Loucy (cell line): ENCODE measurements around the gene GRID2.

ENCODE experiments used
- H2AFZ ChIP-seq: fragments of 200-600 bp; sonication (generic); 2 replicates; pipeline ENCODE4 v1.6.0; 2016; ENCODE audit warnings: antibody characterized with exemption, mild to moderate bottlenecking, low read length, moderate library complexity
- H3F3A ChIP-seq: fragments of 200-600 bp; 2 replicates; pipeline ENCODE4 v1.6.0; 2016; ENCODE audit warnings: antibody characterized with exemption, low read depth, mild to moderate bottlenecking
- H3K27me3 ChIP-seq: fragments of 200-600 bp; sonication (generic); 2 replicates; pipeline ENCODE4 v1.6.1; 2014; ENCODE audit warnings: low read length, mild to moderate bottlenecking; ENCODE audit not compliant: insufficient read depth, poor library complexity, severe bottlenecking
- H3K36me3 ChIP-seq: fragments of 200-600 bp; sonication (generic); 2 replicates; pipeline ENCODE4 v1.6.1; 2016; ENCODE audit warnings: low read length; ENCODE audit not compliant: insufficient read depth
- H3K4me1 ChIP-seq: fragments of 200-600 bp; sonication (generic); 2 replicates; pipeline ENCODE4 v1.5.1; 2014; ENCODE audit warnings: low read length, mild to moderate bottlenecking; ENCODE audit not compliant: insufficient read depth, poor library complexity, severe bottlenecking
- H3K4me2 ChIP-seq: fragments of 200-600 bp; sonication (generic); 2 replicates; pipeline ENCODE4 v1.6.0; 2014; ENCODE audit warnings: antibody characterized with exemption, low read length, low read depth, mild to moderate bottlenecking; ENCODE audit not compliant: poor library complexity, severe bottlenecking
- H3K4me3 ChIP-seq: fragments of 200-600 bp; sonication (generic); 2 replicates; pipeline ENCODE4 v1.5.1; 2014; ENCODE audit warnings: low read length, mild to moderate bottlenecking, mixed read lengths; ENCODE audit not compliant: poor library complexity, severe bottlenecking
- H3K79me2 ChIP-seq: fragments of 200-600 bp; sonication (generic); 2 replicates; pipeline ENCODE4 v1.6.1; 2014; ENCODE audit warnings: low read length; ENCODE audit not compliant: insufficient read depth
- H3K9ac ChIP-seq: fragments of 200-600 bp; sonication (generic); 2 replicates; pipeline ENCODE4 v1.6.0; 2014; ENCODE audit warnings: mild to moderate bottlenecking, low read depth, low read length, moderate library complexity; ENCODE audit not compliant: poor library complexity, severe bottlenecking
- H3K9me2 ChIP-seq: fragments of 200-600 bp; sonication (generic); replicated peaks from 2 replicates; pipeline ENCODE4 v1.6.1; 2016; ENCODE audit warnings: low read depth, low read length, mixed read lengths
- H3K9me3 ChIP-seq: fragments of 200-600 bp; sonication (generic); 2 replicates; pipeline ENCODE4 v1.6.1; 2014; ENCODE audit warnings: mild to moderate bottlenecking, antibody characterized with exemption, low read length, low read depth; ENCODE audit not compliant: insufficient read depth
- H4K20me1 ChIP-seq: fragments of 200-600 bp; sonication (generic); 2 replicates; pipeline ENCODE4 v1.6.0; 2014; ENCODE audit warnings: antibody characterized with exemption, low read length, mild to moderate bottlenecking; ENCODE audit not compliant: insufficient read depth, poor library complexity, severe bottlenecking
- EZH2phosphoT487 ChIP-seq: fragments of 200-600 bp; IDR thresholded peaks from 2 replicates; pipeline ENCODE4 v1.6.1; 2018; ENCODE audit warnings: antibody characterized with exemption, mild to moderate bottlenecking, moderate library complexity, borderline replicate concordance
- TF ChIP-seq, protein P1 (sequence below): fragments of 200-600 bp; sonication (generic); conservative IDR thresholded peaks from 2 replicates; pipeline ENCODE4 v1.5.1; 2014; ENCODE audit warnings: mild to moderate bottlenecking, antibody characterized with exemption, low read length

Gene GRID2

DNA sequence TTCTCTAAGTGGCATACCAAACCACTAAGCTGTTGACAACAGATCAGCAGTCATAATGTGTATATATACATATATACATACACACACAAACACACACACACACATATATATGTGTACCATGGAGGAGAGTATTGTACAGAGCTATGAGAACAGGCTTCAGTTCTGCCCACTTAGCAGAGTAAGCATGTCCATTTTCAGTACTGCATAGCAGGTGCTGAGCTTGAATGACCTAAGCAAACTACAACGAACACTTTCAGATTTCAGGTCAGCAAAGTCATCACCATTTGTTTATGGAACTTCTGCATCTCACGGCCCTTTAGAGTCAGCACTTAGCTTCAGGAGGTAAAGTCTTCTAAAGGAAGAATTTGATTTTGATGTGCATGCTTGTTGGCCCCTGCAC lies 789.0 kb downstream of the GRID2 start:
- Histone ChIP-seq H3F3A (no peaks in the 10 kb centered on the region), H3K4me2 (no peak overlapping the region), H4K20me1 (no peaks in the 10 kb centered on the region), H3K79me2 (no peaks in the 10 kb centered on the region), H3K9ac (no peak overlapping the region), H3K9me2 (no peaks in the 10 kb centered on the region), H2AFZ (no peak overlapping the region), H3K9me3 (no peaks in the 10 kb centered on the region), H3K4me1 (no peaks in the 10 kb centered on the region), H3K36me3 (no peaks in the 10 kb centered on the region), H3K4me3 (no peak overlapping the region), H3K27me3 (no peaks in the 10 kb centered on the region)
- TF ChIP-seq EZH2phosphoT487, result no peak
- TF ChIP-seq, protein P1, sequence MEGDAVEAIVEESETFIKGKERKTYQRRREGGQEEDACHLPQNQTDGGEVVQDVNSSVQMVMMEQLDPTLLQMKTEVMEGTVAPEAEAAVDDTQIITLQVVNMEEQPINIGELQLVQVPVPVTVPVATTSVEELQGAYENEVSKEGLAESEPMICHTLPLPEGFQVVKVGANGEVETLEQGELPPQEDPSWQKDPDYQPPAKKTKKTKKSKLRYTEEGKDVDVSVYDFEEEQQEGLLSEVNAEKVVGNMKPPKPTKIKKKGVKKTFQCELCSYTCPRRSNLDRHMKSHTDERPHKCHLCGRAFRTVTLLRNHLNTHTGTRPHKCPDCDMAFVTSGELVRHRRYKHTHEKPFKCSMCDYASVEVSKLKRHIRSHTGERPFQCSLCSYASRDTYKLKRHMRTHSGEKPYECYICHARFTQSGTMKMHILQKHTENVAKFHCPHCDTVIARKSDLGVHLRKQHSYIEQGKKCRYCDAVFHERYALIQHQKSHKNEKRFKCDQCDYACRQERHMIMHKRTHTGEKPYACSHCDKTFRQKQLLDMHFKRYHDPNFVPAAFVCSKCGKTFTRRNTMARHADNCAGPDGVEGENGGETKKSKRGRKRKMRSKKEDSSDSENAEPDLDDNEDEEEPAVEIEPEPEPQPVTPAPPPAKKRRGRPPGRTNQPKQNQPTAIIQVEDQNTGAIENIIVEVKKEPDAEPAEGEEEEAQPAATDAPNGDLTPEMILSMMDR, result no peak

DNA sequence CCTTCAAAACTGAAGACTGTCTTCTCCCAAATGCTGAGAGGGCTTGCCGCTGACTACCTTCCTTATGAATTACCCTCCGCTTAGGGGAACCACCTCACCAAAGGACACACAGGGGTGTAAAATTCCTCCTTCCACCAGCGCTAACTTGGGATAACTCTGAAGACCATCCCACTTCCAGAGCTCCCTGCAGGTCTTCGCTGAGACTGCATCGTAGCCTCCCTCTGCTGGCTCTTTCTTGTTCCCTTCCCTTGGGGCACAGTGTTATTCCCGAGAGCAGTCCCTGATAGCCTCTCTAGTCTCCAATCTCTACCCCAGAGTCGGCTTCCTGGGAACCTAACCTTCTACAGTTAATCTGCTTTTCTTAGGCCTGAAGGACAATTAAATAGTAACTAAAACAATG lies 799.3 kb downstream of the GRID2 start:
- Histone ChIP-seq H3F3A (no peaks in the 10 kb centered on the region), H3K9me2 (no peaks in the 10 kb centered on the region), H3K4me2 (no peak overlapping the region), H3K79me2 (no peaks in the 10 kb centered on the region), H3K9me3 (0 out of 2 replicates have a peak, but pooled peaks cover 3% of the 10 kb centered on the region), H4K20me1 (no peaks in the 10 kb centered on the region), H3K4me1 (no peaks in the 10 kb centered on the region), H3K36me3 (no peaks in the 10 kb centered on the region), H2AFZ (no peak overlapping the region), H3K4me3 (no peak overlapping the region), H3K27me3 (no peaks in the 10 kb centered on the region), H3K9ac (no peak overlapping the region)
- TF ChIP-seq EZH2phosphoT487, result no peak
- TF ChIP-seq, protein P1, result no peak

DNA sequence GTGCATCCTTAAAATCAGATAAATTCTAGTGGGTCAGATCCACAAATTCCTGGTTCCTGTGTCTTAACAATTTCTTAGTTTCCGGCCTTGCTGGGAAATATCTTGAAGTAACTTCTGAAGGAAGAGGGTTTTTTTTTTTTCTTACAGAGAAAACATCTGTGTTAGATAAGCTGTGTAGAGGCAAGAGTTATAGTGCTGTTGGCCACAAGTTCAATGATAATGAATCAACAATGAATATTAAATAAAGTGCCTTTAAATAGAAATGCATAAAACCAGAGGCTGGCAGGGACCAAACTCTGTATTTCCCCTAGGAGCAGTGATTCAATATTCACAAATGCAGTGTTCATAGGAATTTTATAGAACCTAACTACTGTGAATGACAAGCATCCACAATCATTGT lies 812.9 kb downstream of the GRID2 start:
- Histone ChIP-seq H3K27me3 (no peaks in the 10 kb centered on the region), H3K79me2 (no peaks in the 10 kb centered on the region), H3K4me1 (no peaks in the 10 kb centered on the region), H3K4me3 (no peak overlapping the region), H3F3A (no peaks in the 10 kb centered on the region), H3K9ac (no peak overlapping the region), H3K9me2 (no peaks in the 10 kb centered on the region), H3K9me3 (no peaks in the 10 kb centered on the region), H3K36me3 (no peaks in the 10 kb centered on the region), H4K20me1 (no peaks in the 10 kb centered on the region), H3K4me2 (no peak overlapping the region), H2AFZ (no peak overlapping the region)
- no peak for TF ChIP-seq EZH2phosphoT487
- TF ChIP-seq, protein P1, result no peak
